ENCODE data around the gene PRPH2. TPM values are rescaled to one million over a fixed set of nuclear protein-coding genes. Genes with fewer than 3 reads are reported as not detected.

Gene PRPH2
- total and polyA plus RNA-seq, 2 of the 13 experiments (the other 11 are each of a cell fraction or from before 2014, with no cell fraction given) = 0.03 to 0.04 TPM

GRCh38 chr6:42746463-42747391 lies 24.3 kb upstream of the PRPH2 start (continued):
- no peak for TF ChIP-seq PRDM15 (CRISPR knock-in tag; IDR thresholded peaks at IDR 0.05)
- TF ChIP-seq TEF (CRISPR knock-in tag; IDR thresholded peaks at IDR 0.05) = no peak
- TF ChIP-seq SRSF1 (optimal IDR thresholded peaks at IDR 0.05; ENCODE audit: low read depth, low read length) = peak; percentile 78
- TF ChIP-seq HOXD1 (CRISPR knock-in tag; IDR thresholded peaks at IDR 0.05) = no peak; the same call in 1 of the 2 replicates
- peak; percentile 96 for TF ChIP-seq ZNF430 (CRISPR knock-in tag; IDR thresholded peaks at IDR 0.05)
- peak; percentile 75 for TF ChIP-seq ELF1 (CRISPR knock-in tag; IDR thresholded peaks at IDR 0.05)
- TF ChIP-seq ZNF775 (CRISPR knock-in tag; IDR thresholded peaks at IDR 0.05; ENCODE audit: borderline replicate concordance) = 0 out of 2 replicates have a peak, but pooled peaks have one; percentile 54
- TF ChIP-seq ZIK1 (CRISPR knock-in tag; IDR thresholded peaks at IDR 0.05; ENCODE audit: borderline replicate concordance, low read depth) = no peak
- TF ChIP-seq ATF1 (CRISPR knock-in tag; IDR thresholded peaks at IDR 0.05) = peak; percentile 62; the same call in 1 of the 2 replicates
- TF ChIP-seq NCOA1 (CRISPR knock-in tag; IDR thresholded peaks at IDR 0.05) = no peak
- TF ChIP-seq SIN3A (IDR thresholded peaks at IDR 0.05; ENCODE audit: borderline replicate concordance, low read depth, low read length) = peak; percentile 78; the same call in 1 of the 2 replicates
- TF ChIP-seq LCORL (IDR thresholded peaks at IDR 0.05) = no peak
- peak; percentile 89 for TF ChIP-seq LCORL (CRISPR knock-in tag; IDR thresholded peaks at IDR 0.05)
- TF ChIP-seq ZNF136 (CRISPR knock-in tag; IDR thresholded peaks at IDR 0.05; ENCODE audit: low read depth) = 0 out of 2 replicates have a peak, but pooled peaks have one; percentile 24
- TF ChIP-seq MAFG (CRISPR knock-in tag; IDR thresholded peaks at IDR 0.05) = no peak
- peak; percentile 70 for TF ChIP-seq GATAD1 (CRISPR knock-in tag; IDR thresholded peaks at IDR 0.05)
- no peak for TF ChIP-seq SP1 (IDR thresholded peaks at IDR 0.05)
- TF ChIP-seq SP1 (CRISPR knock-in tag; IDR thresholded peaks at IDR 0.05) = peak; percentile 74; the same call in 1 of the 2 replicates
